K562 (cell line): ENCODE measurements around the gene NUP205. TPM values are rescaled to one million over a fixed set of nuclear protein-coding genes. Genes with fewer than 3 reads are reported as not detected.
A peak's percentile ranks its signal among the peaks of the same experiment; 100 is the strongest.

Experiments
- CBX5 ChIP-seq: IDR thresholded peaks from 2 replicates; pipeline ENCODE4 v1.6.1; 2014; ENCODE audit warnings: low read depth, borderline replicate concordance
- CBX8 ChIP-seq: fragments of 200-600 bp; sonication (generic); IDR thresholded peaks from 2 replicates; pipeline ENCODE4 v1.6.1; 2012; ENCODE audit warnings: borderline replicate concordance, mixed run types, low read depth, mild to moderate bottlenecking, moderate library complexity, mixed read lengths, low read length, control low read depth, inconsistent platforms; ENCODE audit not compliant: poor library complexity, severe bottlenecking; ENCODE audit errors: extremely low read depth
- DPF2 ChIP-seq: fragments of 450-650 bp; IDR thresholded peaks from 2 replicates; pipeline ENCODE4 v1.6.1; 2016
- EZH2 ChIP-seq: IDR thresholded peaks from 2 replicates; pipeline ENCODE4 v1.6.1; 2012; ENCODE audit warnings: low read depth, mild to moderate bottlenecking, inconsistent platforms, low read length, borderline replicate concordance
- FIP1L1 ChIP-seq: fragments of 200-400 bp; formaldehyde crosslinking; IDR thresholded peaks from 2 replicates; pipeline ENCODE4 v1.6.1; 2018; ENCODE audit warnings: mild to moderate bottlenecking, low read depth, low read length; ENCODE audit not compliant: poor library complexity, severe bottlenecking
- GATAD2B ChIP-seq: fragments of 450-650 bp; IDR thresholded peaks from 2 replicates; pipeline ENCODE4 v1.6.1; 2017; ENCODE audit warnings: mild to moderate bottlenecking, borderline replicate concordance
- IRF1 ChIP-seq: sonication (generic); formaldehyde crosslinking; IDR thresholded peaks from 2 replicates; pipeline ENCODE4 v1.8.0; 2022; ENCODE audit warnings: missing genetic modification reagents, mild to moderate bottlenecking, borderline replicate concordance
- JUND ChIP-seq, 2 experiments: IDR thresholded peaks; 2 replicates in 1 of 2; 3 replicates in 1 of 2; pipeline ENCODE4 v1.6.1; 2011; ENCODE audit warnings: borderline replicate concordance in 2 of 2, low read depth in 2 of 2, low read length in 2 of 2, improper control_type of control experiment in 1 of 2, missing biosample characterization in 1 of 2, missing genetic modification characterization in 1 of 2, missing genetic modification reagents in 1 of 2
- KAT8 ChIP-seq: fragments of 450-650 bp; IDR thresholded peaks from 2 replicates; pipeline ENCODE4 v1.6.1; 2016; ENCODE audit warnings: low read depth, mild to moderate bottlenecking
- KLF10 ChIP-seq: fragments of 250-450 bp; sonication (Bioruptor Pico); IDR thresholded peaks from 2 replicates; pipeline ENCODE4 v1.6.1; 2021; ENCODE audit warnings: matching md5 sums
- MED1 ChIP-seq: sonication (generic); formaldehyde crosslinking; IDR thresholded peaks from 2 replicates; pipeline ENCODE4 v1.8.1; 2023; ENCODE audit warnings: missing genetic modification reagents, borderline replicate concordance
- MEIS2 ChIP-seq: fragments of 450-650 bp; IDR thresholded peaks from 2 replicates; pipeline ENCODE4 v1.6.1; 2014; ENCODE audit warnings: mild to moderate bottlenecking; ENCODE audit not compliant: partially characterized antibody
- NFYB ChIP-seq: IDR thresholded peaks from 2 replicates; pipeline ENCODE4 v1.6.1; 2011; ENCODE audit warnings: mild to moderate bottlenecking, moderate library complexity; ENCODE audit not compliant: insufficient read length; ENCODE audit errors: extremely low read depth
- PPARD ChIP-seq: fragments of 250-450 bp; sonication (Bioruptor Pico); IDR thresholded peaks from 2 replicates; pipeline ENCODE4 v1.8.0; 2022; ENCODE audit warnings: inconsistent platforms, mild to moderate bottlenecking, moderate library complexity
- RBM22 ChIP-seq: fragments of 200-400 bp; formaldehyde crosslinking; IDR thresholded peaks from 2 replicates; pipeline ENCODE4 v1.6.1; 2018; ENCODE audit warnings: low read length, low read depth; ENCODE audit not compliant: poor library complexity, severe bottlenecking
- SNRNP70 ChIP-seq: fragments of 200-400 bp; formaldehyde crosslinking; optimal IDR thresholded peaks from 2 replicates; pipeline ENCODE3; 2017; ENCODE audit warnings: low read depth, low read length
- THRB ChIP-seq: fragments of 450-650 bp; formaldehyde crosslinking; conservative IDR thresholded peaks from 2 replicates; pipeline ENCODE4 v1.4.0; 2022; ENCODE audit warnings: mild to moderate bottlenecking, missing genetic modification characterization
- ZFP36 ChIP-seq: fragments of 150-350 bp; IDR thresholded peaks from 2 replicates; pipeline ENCODE4 v1.6.1; 2018; ENCODE audit warnings: low read length, low read depth; ENCODE audit not compliant: partially characterized antibody
- ZKSCAN3 ChIP-seq: fragments of 250-450 bp; sonication (Bioruptor Pico); IDR thresholded peaks from 2 replicates; pipeline ENCODE4 v1.4.0; 2020
- ZNF518B ChIP-seq: fragments of 250-450 bp; sonication (Bioruptor Pico); IDR thresholded peaks from 2 replicates; pipeline ENCODE4 v1.5.0; 2021; ENCODE audit warnings: mild to moderate bottlenecking, moderate library complexity
- ZNF717 ChIP-seq: fragments of 250-450 bp; sonication (Bioruptor Pico); IDR thresholded peaks from 2 replicates; pipeline ENCODE4 v1.5.0; 2021
- ZNF764 ChIP-seq: fragments of 250-450 bp; sonication (Bioruptor Pico); IDR thresholded peaks from 2 replicates; pipeline ENCODE4 v1.4.0; 2020; ENCODE audit warnings: low read depth, mild to moderate bottlenecking, moderate library complexity
- polyA plus RNA-seq, 8 experiments: library from polyadenylated mRNA; depleted of rRNA in 4 of 8; stranded (reverse) in 5 of 8; unstranded in 3 of 8; fragments of >200 nt; fragmentation: Nextera tagmentation in 2 of 8; fragmentation: Illumina TruSeq in 1 of 8; extraction: Ambion mirVana in 2 of 8; extraction: Trizol in 1 of 8; gene quantifications; 2 replicates each; pipeline versions ENCODE4 v1.2.1 to v1.2.3, GENCODE V29; 2011 to 2014; ENCODE audit warnings: inconsistent platforms in 1 of 8, missing spikeins in 1 of 8
- total RNA-seq, 7 experiments: library from RNA; depleted of rRNA in 6 of 7; stranded (reverse); fragments of >200 nt in 6 of 7; fragmentation: Illumina TruSeq in 2 of 7; extraction: Trizol in 2 of 7; gene quantifications; 2 replicates each; pipeline versions ENCODE4 v1.2.1 to v1.2.3, GENCODE V29; 2011 to 2021; ENCODE audit warnings: low replicate concordance in 1 of 7

NUP205 gene
- total and polyA plus RNA-seq, 9 of the 15 experiments (the other 6 are each of a cell fraction or from before 2014, with no cell fraction given): 101 to 282 (median 193) TPM

GRCh38 chr7:135557455-135558336 is at the start of gene NUP205 (continued):
- TF ChIP-seq FIP1L1 (no peak), KAT8 (peak; percentile 73), THRB (CRISPR knock-in tag) (0 out of 2 replicates have a peak, but pooled peaks have one; percentile 91), EZH2 (no peak), ZNF764 (CRISPR knock-in tag) (no peak; the same call in 1 of the 2 replicates), NFYB (no peak), JUND (IDR thresholded peaks at IDR 0.05; ENCODE audit: borderline replicate concordance, low read depth, low read length) (peak; percentile 60), JUND (tag; IDR thresholded peaks at IDR 0.05; ENCODE audit: borderline replicate concordance, low read depth, low read length) (peak; percentile 71; the same call in 2 of the 3 replicates), CBX5 (no peak), CBX8 (no peak), IRF1 (CRISPR knock-in tag) (no peak), ZKSCAN3 (CRISPR knock-in tag) (no peak), GATAD2B (peak; percentile 52; the same call in 1 of the 2 replicates), ZFP36 (peak; percentile 15), PPARD (CRISPR knock-in tag) (no peak), ZNF518B (CRISPR knock-in tag) (no peak), MED1 (CRISPR knock-in tag) (no peak), KLF10 (no peak), SNRNP70 (no peak), ZNF717 (CRISPR knock-in tag) (no peak), RBM22 (no peak), MEIS2 (no peak), DPF2 (peak; percentile 27; the same call in 1 of the 2 replicates)
